Measurements from ENCODE around the gene GPR101.

DNA sequence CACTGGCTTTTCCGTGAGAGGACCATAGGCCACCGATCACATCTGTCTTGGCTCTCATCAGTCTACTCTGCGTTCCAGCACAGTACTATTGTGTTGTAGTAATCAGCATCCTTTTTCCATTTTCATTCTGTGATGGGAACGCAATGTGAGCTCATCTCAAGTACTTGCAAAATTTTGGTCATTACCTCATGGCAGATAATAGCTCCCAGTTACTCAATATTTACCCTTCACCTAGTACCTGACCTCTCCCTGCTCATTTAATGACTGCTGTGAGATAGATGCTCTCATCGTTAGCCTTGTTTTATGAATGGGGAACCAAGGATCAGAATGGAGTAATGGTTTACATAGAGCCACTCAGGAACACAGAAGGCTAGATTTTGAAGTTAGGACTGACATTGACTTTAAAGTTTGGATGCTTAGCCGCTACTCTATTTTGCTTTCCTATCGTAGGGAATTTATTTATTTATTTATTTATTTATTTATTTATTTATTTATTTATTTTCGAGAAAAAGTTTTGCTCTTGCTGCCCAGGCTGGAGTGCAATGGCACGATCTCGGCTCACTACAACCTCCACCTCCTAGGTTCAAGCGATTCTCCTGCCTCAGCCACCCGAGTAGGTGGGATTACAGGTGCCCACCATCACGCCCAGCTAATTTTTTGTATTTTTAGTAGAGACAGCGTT lies 6.5 kb upstream of the GPR101 start:
- TF ChIP-seq SNAI2 (CRISPR knock-in tag; IDR thresholded peaks at IDR 0.05) (no peak), ZNF70 (CRISPR knock-in tag; IDR thresholded peaks at IDR 0.05) (no peak), PATZ1 (CRISPR knock-in tag; IDR thresholded peaks at IDR 0.05; ENCODE audit: borderline replicate concordance) (no peak), ISL1 (CRISPR knock-in tag; IDR thresholded peaks at IDR 0.05) (no peak), GLIS3 (CRISPR knock-in tag; IDR thresholded peaks at IDR 0.05) (no peak), ZNF8 (CRISPR knock-in tag; IDR thresholded peaks at IDR 0.05) (no peak)
- TF ChIP-seq, protein P1, sequence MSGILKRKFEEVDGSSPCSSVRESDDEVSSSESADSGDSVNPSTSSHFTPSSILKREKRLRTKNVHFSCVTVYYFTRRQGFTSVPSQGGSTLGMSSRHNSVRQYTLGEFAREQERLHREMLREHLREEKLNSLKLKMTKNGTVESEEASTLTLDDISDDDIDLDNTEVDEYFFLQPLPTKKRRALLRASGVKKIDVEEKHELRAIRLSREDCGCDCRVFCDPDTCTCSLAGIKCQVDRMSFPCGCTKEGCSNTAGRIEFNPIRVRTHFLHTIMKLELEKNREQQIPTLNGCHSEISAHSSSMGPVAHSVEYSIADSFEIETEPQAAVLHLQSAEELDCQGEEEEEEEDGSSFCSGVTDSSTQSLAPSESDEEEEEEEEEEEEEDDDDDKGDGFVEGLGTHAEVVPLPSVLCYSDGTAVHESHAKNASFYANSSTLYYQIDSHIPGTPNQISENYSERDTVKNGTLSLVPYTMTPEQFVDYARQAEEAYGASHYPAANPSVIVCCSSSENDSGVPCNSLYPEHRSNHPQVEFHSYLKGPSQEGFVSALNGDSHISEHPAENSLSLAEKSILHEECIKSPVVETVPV (CRISPR knock-in tag; IDR thresholded peaks at IDR 0.05): no peak
